PC-9 (cell line): ENCODE data around the gene MAP3K5.

Experiments
- EZH2 ChIP-seq: fragments of 200-600 bp; sonication (generic); IDR thresholded peaks from 2 replicates; pipeline ENCODE4 v1.8.0; 2017; ENCODE audit warnings: antibody characterized with exemption, low read depth
- TF ChIP-seq, protein P1 (sequence below): fragments of 200-600 bp; sonication (generic); conservative IDR thresholded peaks from 2 replicates; pipeline ENCODE4 v1.6.1; 2017; ENCODE audit warnings: mixed run types, antibody characterized with exemption, mild to moderate bottlenecking, moderate library complexity

DNA sequence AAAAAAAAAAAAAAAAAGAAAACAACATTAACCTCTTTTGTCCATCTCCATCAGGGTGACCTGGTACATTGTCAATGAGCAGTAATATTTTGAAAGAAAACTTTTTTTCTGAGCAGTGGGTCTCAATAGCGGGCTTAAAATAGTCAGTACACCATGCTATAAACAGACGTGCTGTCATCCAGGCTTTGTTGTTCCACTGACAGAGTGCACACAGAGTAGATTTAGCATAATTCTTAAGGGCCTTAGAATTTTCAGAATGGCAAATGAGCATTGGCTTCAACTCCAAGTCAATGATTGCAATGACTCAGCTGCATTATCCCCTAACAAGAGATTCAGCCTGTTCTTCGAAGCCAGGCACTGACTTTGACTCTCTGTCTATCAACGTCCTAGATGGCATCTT is 277.7 kb downstream of the MAP3K5 start:
- TF ChIP-seq, protein P1, sequence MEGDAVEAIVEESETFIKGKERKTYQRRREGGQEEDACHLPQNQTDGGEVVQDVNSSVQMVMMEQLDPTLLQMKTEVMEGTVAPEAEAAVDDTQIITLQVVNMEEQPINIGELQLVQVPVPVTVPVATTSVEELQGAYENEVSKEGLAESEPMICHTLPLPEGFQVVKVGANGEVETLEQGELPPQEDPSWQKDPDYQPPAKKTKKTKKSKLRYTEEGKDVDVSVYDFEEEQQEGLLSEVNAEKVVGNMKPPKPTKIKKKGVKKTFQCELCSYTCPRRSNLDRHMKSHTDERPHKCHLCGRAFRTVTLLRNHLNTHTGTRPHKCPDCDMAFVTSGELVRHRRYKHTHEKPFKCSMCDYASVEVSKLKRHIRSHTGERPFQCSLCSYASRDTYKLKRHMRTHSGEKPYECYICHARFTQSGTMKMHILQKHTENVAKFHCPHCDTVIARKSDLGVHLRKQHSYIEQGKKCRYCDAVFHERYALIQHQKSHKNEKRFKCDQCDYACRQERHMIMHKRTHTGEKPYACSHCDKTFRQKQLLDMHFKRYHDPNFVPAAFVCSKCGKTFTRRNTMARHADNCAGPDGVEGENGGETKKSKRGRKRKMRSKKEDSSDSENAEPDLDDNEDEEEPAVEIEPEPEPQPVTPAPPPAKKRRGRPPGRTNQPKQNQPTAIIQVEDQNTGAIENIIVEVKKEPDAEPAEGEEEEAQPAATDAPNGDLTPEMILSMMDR = no peak
- no peak for TF ChIP-seq EZH2
